Adrenal gland (tissue), 5 donors: Measurements from ENCODE around the gene VRK2.

ENCODE experiments used
- CTCF ChIP-seq, 6 experiments: fragments of 450-650 bp in 4 of 6; fragments of 200-600 bp in 2 of 6; sonication (generic) in 1 of 6; IDR thresholded peaks; 1 replicate in 5 of 6; 2 replicates in 1 of 6; pipeline versions ENCODE4 v1.5.1 to v1.8.0; 2016 to 2021; ENCODE audit warnings: antibody characterized with exemption in 6 of 6, mild to moderate bottlenecking in 2 of 6, moderate library complexity in 1 of 6
- POLR2A ChIP-seq, 2 donors: fragments of 450-650 bp; IDR thresholded peaks; one replicate each; pipeline ENCODE4 v1.6.1; 2017; ENCODE audit warnings: antibody characterized with exemption in 2 of 2, mild to moderate bottlenecking in 2 of 2, moderate library complexity in 1 of 2
- donor health status: DM: no; HTN: no; CAD: no.

GRCh38 chr2:58157754-58158153 is 111.1 kb downstream of the VRK2 start:
- TF ChIP-seq POLR2A (IDR thresholded peaks at IDR 0.05) (no peak), CTCF (IDR thresholded peaks at IDR 0.05) (no peak)
